GM18508 (cell line): ENCODE data around the gene FGF14.
A peak's percentile ranks its signal among the peaks of the same experiment; 100 is the strongest.

Experiments
- ATAC-seq: cut with Tn5 transposase; IDR thresholded peaks from one replicate; pipeline ENCODE4 v1.9.1; 2021; ENCODE audit warnings: moderate number of reproducible peaks; ENCODE audit not compliant: insufficient read depth, unreplicated experiment

Gene FGF14

GRCh38 chr13:102401766-102402165, at the start of gene FGF14:
Gene FGF14 (minus strand): TSS chr13:102402048.
- no peak for ATAC-seq

- no peak for ATAC-seq
Observed at GRCh38 chr13:102443249-102443648, 41.4 kb upstream of the FGF14 start.

GRCh38 chr13:102441085-102441484, 39.2 kb upstream of the FGF14 start:
- ATAC-seq, result no peak

- peak; percentile 45 for ATAC-seq
Observed at GRCh38 chr13:102440259-102440936, 38.5 kb upstream of the FGF14 start.

- no peak for ATAC-seq
Observed at GRCh38 chr13:102422690-102423089, 20.8 kb upstream of the FGF14 start.

- no peak for ATAC-seq
Observed at GRCh38 chr13:102405499-102406100, 3.8 kb upstream of the FGF14 start.

- ATAC-seq, result no peak
Observed at GRCh38 chr13:102402290-102402689, 442 bp upstream of the FGF14 start.

- ATAC-seq, result no peak
Observed at GRCh38 chr13:102401265-102401664, 583 bp downstream of the FGF14 start.

- ATAC-seq, result no peak
Observed at GRCh38 chr13:102400675-102401145, 1.1 kb downstream of the FGF14 start.

- ATAC-seq, result no peak
Observed at GRCh38 chr13:102399791-102400674, 1.8 kb downstream of the FGF14 start.

GRCh38 chr13:102395939-102396338, 5.9 kb downstream of the FGF14 start:
- no peak for ATAC-seq

GRCh38 chr13:102395174-102395573, 6.7 kb downstream of the FGF14 start:
- no peak for ATAC-seq

- peak; percentile 88 for ATAC-seq
Observed at GRCh38 chr13:102394158-102395053, 7.4 kb downstream of the FGF14 start.

GRCh38 chr13:102392481-102393209, 9.2 kb downstream of the FGF14 start:
- ATAC-seq, result no peak

- no peak for ATAC-seq
Observed at GRCh38 chr13:102386461-102386860, 15.4 kb downstream of the FGF14 start.

GRCh38 chr13:102380012-102380411, 21.8 kb downstream of the FGF14 start:
- ATAC-seq, result no peak

GRCh38 chr13:102376318-102376717, 25.5 kb downstream of the FGF14 start:
- ATAC-seq, result no peak

GRCh38 chr13:102374726-102375125, 27.1 kb downstream of the FGF14 start:
- ATAC-seq, result no peak

- no peak for ATAC-seq
Observed at GRCh38 chr13:102374233-102374632, 27.6 kb downstream of the FGF14 start.
